Natural killer cell (primary cell): ENCODE data around the gene STAP2. TPM values are rescaled to one million over a fixed set of nuclear protein-coding genes. Genes with fewer than 3 reads are reported as not detected.
"Not testable (repeated sequence)": the region's sequence is repeated elsewhere in the genome, so short reads cannot be mapped to it uniquely, and the experiment has no call there.

ENCODE experiments used
- ATAC-seq, 3 donors: fragments of 150-1000 bp in 2 of 3; fragments of 200-7000 bp in 1 of 3; cut with Tn5 transposase; 1 replicate in 1 of 3; 2 replicates in 2 of 3; pipeline ENCODE4 v1.10.0; 2021; ENCODE audit warnings: mild to moderate bottlenecking in 2 of 3, moderate library complexity in 2 of 3
- DNase-seq, 2 donors: peaks; one replicate each; pipeline versions ENCODE4 v3.0.0 to v3.0.0-alpha.2; 2013 to 2021; ENCODE audit warnings: mixed read lengths in 1 of 2
- H3K27ac ChIP-seq: one replicate; pipeline ENCODE4 v1.5.1; 2013; ENCODE audit warnings: mild to moderate bottlenecking, low read length
- H3K27me3 ChIP-seq: one replicate; pipeline ENCODE4 v1.6.1; 2013; ENCODE audit warnings: low read length; ENCODE audit not compliant: control insufficient read depth, insufficient read depth
- H3K36me3 ChIP-seq: one replicate; pipeline ENCODE4 v1.6.1; 2013; ENCODE audit warnings: low read length; ENCODE audit not compliant: control insufficient read depth, insufficient read depth
- H3K4me1 ChIP-seq: one replicate; pipeline ENCODE4 v1.6.1; 2013; ENCODE audit warnings: low read length; ENCODE audit not compliant: control insufficient read depth, insufficient read depth
- H3K4me3 ChIP-seq: one replicate; pipeline ENCODE4 v1.5.1; 2013; ENCODE audit warnings: low read length
- H3K9me3 ChIP-seq: one replicate; pipeline ENCODE4 v1.6.1; 2013; ENCODE audit warnings: low read length; ENCODE audit not compliant: control insufficient read depth, insufficient read depth
- H3K27ac Mint-ChIP-seq, 2 donors: one replicate each; pipeline ENCODE4 v1.8.0; 2022; ENCODE audit warnings: mild to moderate bottlenecking in 2 of 2, mixed read lengths in 2 of 2, moderate library complexity in 1 of 2
- H3K27me3 Mint-ChIP-seq, 2 donors: one replicate each; pipeline ENCODE4 v1.8.0; 2022; ENCODE audit warnings: low read depth in 2 of 2, mixed read lengths in 2 of 2
- H3K36me3 Mint-ChIP-seq: one replicate; pipeline ENCODE4 v1.8.0; 2022; ENCODE audit warnings: mixed read lengths
- H3K4me1 Mint-ChIP-seq, 2 donors: one replicate each; pipeline ENCODE4 v1.8.0; 2022; ENCODE audit warnings: mixed read lengths in 2 of 2
- H3K4me3 Mint-ChIP-seq: one replicate; pipeline ENCODE4 v1.8.0; 2022; ENCODE audit warnings: mild to moderate bottlenecking, moderate library complexity, mixed read lengths
- H3K9me3 Mint-ChIP-seq, 2 donors: one replicate each; pipeline ENCODE4 v1.8.0; 2022; ENCODE audit warnings: mixed read lengths in 2 of 2
- WGBS: methylation state at CpG from one replicate; pipeline ENCODE4 v1.1.7; 2013; ENCODE audit warnings: missing lambda C conversion rate; ENCODE audit not compliant: insufficient coverage; 5-methylcytosine and 5-hydroxymethylcytosine counted together
- intact Hi-C: fragments of 100-400 bp; cut with micrococcal nuclease; formaldehyde crosslinking; loops from one replicate; pipeline ENCODE4 v1.14.2; 2022
- total RNA-seq, 4 donors: library from RNA; stranded (reverse); fragments of 120-200 nt in 1 of 4; gene quantifications; one replicate each; pipeline versions ENCODE4 v1.2.3 to v1.2.4, GENCODE V29; 2013 to 2022
- TF ChIP-seq, protein P1 (sequence below): fragments of 200-600 bp; IDR thresholded peaks from one replicate; pipeline ENCODE4 v1.8.0; 2022; ENCODE audit warnings: antibody characterized with exemption

STAP2 gene
- total RNA-seq, 3 donors from 2014 or later (not counting 1 experiment from before 2014, with no cell fraction given) = 1.4 to 3.3 (median 2.0) TPM

DNA sequence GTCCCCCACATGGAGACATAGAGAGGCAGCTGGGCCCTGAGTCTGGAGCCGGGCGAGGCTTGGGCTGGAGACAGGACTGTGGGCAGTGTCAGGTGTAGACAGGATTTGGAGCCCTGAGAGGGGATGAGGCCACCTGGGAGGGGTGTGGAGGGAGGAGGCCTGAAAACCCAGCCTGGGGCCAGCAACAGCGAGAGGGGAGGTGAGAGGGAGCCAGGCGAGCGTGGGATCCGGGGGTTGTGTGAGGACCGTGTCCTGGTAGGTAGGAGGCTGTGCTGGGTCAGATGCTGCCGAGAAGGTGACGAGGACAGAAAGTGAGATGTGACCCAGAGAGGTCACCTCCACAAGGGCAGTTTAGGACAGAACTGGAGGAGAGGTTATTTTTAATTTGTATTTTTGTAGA lies 12.1 kb upstream of the STAP2 start:
- no peaks in the 10 kb centered on the region for H3K9me3 ChIP-seq
- H3K9me3 Mint-ChIP-seq = no peaks in the 10 kb centered on the region
- H3K27ac ChIP-seq = no peak overlapping the region
- no peak for ATAC-seq
- DNase-seq = no peak
- H3K27ac Mint-ChIP-seq = peak overlapping the region in 1 of 2 donors; percentile 74
- H3K4me1 ChIP-seq = peaks cover 41% of the 10 kb centered on the region
- no peaks in the 10 kb centered on the region for H3K36me3 Mint-ChIP-seq
- no peaks in the 10 kb centered on the region for H3K27me3 Mint-ChIP-seq
- H3K4me3 Mint-ChIP-seq = no peak overlapping the region
- intact Hi-C loops = no loop called here
- no peak overlapping the region for H3K4me3 ChIP-seq
- 96% methylated on average over 9 of the region's 9 CpGs for WGBS
- peaks cover 9% of the 10 kb centered on the region for H3K36me3 ChIP-seq
- peaks cover 10 to 38% of the 10 kb centered on the region in 2 donors for H3K4me1 Mint-ChIP-seq
- no peaks in the 10 kb centered on the region for H3K27me3 ChIP-seq
- TF ChIP-seq, protein P1, sequence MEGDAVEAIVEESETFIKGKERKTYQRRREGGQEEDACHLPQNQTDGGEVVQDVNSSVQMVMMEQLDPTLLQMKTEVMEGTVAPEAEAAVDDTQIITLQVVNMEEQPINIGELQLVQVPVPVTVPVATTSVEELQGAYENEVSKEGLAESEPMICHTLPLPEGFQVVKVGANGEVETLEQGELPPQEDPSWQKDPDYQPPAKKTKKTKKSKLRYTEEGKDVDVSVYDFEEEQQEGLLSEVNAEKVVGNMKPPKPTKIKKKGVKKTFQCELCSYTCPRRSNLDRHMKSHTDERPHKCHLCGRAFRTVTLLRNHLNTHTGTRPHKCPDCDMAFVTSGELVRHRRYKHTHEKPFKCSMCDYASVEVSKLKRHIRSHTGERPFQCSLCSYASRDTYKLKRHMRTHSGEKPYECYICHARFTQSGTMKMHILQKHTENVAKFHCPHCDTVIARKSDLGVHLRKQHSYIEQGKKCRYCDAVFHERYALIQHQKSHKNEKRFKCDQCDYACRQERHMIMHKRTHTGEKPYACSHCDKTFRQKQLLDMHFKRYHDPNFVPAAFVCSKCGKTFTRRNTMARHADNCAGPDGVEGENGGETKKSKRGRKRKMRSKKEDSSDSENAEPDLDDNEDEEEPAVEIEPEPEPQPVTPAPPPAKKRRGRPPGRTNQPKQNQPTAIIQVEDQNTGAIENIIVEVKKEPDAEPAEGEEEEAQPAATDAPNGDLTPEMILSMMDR = no peak

DNA sequence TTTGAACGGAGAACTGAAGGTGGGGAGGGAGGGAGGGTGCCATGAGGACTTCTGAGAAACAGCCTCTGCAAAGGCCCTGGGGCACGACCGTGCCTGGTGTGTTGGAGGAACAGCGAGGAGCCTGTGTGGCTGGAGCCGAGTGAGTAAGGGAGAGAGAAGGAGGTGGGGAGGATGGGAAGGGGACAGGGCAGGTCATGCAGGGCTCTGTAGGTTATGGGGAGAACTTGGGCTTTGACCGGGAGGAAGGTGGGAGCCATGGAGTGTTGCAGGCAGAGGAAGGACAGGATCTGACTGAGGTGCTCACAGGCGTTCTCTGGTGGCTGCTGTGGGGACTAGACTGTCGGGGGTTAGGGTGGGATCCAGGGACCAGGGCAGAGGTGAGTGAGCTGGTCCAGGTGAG lies 11.5 kb upstream of the STAP2 start:
- H3K27ac Mint-ChIP-seq = peak overlapping the region in 1 of 2 donors; percentile 74

DNA sequence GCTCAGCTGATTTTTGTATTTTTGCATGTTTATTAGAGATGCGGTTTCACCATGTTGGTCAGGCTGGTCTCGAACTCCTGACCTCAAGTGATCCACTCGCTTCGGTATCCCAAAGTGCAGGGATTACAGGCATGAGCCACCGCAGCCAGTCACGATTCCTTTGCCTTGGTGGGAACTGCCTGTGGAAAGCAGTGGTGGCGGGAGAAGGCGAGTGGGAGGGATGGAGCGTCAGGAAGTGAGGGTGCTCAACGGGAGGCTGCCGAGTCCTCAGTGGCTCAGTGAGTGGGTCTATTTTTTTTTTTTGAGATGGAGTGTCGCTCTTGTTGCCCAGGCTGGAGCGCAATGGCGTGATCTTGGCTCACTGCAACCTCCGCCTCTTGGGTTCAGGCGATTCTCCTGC lies 10.6 kb upstream of the STAP2 start:
- H3K4me3 Mint-ChIP-seq, H3K9me3 ChIP-seq, H3K27ac ChIP-seq, H3K27me3 Mint-ChIP-seq, DNase-seq, H3K27me3 ChIP-seq, H3K4me3 ChIP-seq, intact Hi-C loops, ATAC-seq, H3K36me3 ChIP-seq, H3K9me3 Mint-ChIP-seq, H3K36me3 Mint-ChIP-seq: not testable (repeated sequence)
- Mint-ChIP-seq H3K4me1 (peaks cover 16 to 43% of the 10 kb centered on the region in 2 donors), H3K27ac (peak overlapping the region in 1 of 2 donors; percentile 56)
- 96% methylated on average over 16 of the region's 16 CpGs for WGBS
- peaks cover 50% of the 10 kb centered on the region for H3K4me1 ChIP-seq

More for the DNA sequence above, 11.5 kb upstream of the STAP2 start:
- no peak overlapping the region for H3K4me3 ChIP-seq
- H3K27me3 ChIP-seq = no peaks in the 10 kb centered on the region
- peaks cover 45% of the 10 kb centered on the region for H3K4me1 ChIP-seq
- Mint-ChIP-seq H3K4me3 (no peak overlapping the region), H3K9me3 (no peaks in the 10 kb centered on the region), H3K4me1 (peaks cover 16 to 43% of the 10 kb centered on the region in 2 donors), H3K27me3 (no peaks in the 10 kb centered on the region), H3K36me3 (no peaks in the 10 kb centered on the region)
- no peaks in the 10 kb centered on the region for H3K9me3 ChIP-seq
- ATAC-seq (no peak), DNase-seq (no peak)
- TF ChIP-seq, protein P1 = no peak
- WGBS = 80% methylated on average over 8 of the region's 8 CpGs
- no peak overlapping the region for H3K27ac ChIP-seq
- intact Hi-C loops = no loop called here
- peaks cover 9% of the 10 kb centered on the region for H3K36me3 ChIP-seq

DNA sequence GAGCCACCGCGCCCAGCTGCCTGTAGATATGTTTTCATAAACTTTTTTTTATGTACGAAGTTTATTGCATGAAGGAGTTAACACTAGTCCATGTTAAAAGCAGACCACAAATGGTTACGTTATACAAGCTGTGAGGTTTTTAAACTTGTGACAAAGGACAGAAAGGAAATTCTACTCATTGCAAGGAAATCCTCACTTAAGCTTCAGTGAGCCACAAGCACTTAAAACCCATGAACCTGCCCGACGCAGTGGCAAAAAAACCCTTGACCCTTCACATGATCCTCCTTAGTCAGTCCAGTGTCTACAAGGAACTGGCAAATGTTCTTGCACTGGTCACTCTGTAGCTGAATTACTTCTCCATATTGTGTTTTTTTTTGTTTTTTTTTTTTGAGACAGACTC lies 8.9 kb upstream of the STAP2 start:
- WGBS = 31% methylated on average over 6 of the region's 6 CpGs
- H3K27me3 ChIP-seq = no peaks in the 10 kb centered on the region
- Mint-ChIP-seq H3K4me3 (peak overlapping the region; percentile 74), H3K9me3 (no peaks in the 10 kb centered on the region), H3K27ac (peak overlapping the region; percentile 70 to 84), H3K4me1 (peaks cover 16 to 54% of the 10 kb centered on the region in 2 donors), H3K27me3 (no peaks in the 10 kb centered on the region), H3K36me3 (no peaks in the 10 kb centered on the region)
- ATAC-seq = no peak
- H3K27ac ChIP-seq = peak overlapping the region; percentile 49
- no peaks in the 10 kb centered on the region for H3K9me3 ChIP-seq
- H3K4me1 ChIP-seq = peaks cover 54% of the 10 kb centered on the region
- H3K4me3 ChIP-seq = no peak overlapping the region
- no peak for DNase-seq
- intact Hi-C loops = no loop called here
- TF ChIP-seq, protein P1 = no peak
- H3K36me3 ChIP-seq = peaks cover 3% of the 10 kb centered on the region
